IgD-negative memory B cell (primary cell): Measurements from ENCODE around the gene SEC61A1. TPM values are rescaled to one million over a fixed set of nuclear protein-coding genes. Genes with fewer than 3 reads are reported as not detected.

Experiments used
- H3K27ac Mint-ChIP-seq, 3 donors: one replicate each; pipeline ENCODE4 v1.8.0; 2020 to 2022; ENCODE audit warnings: mild to moderate bottlenecking in 3 of 3, mixed read lengths in 3 of 3, moderate library complexity in 1 of 3
- H3K27me3 Mint-ChIP-seq: one replicate; pipeline ENCODE4 v1.8.0; 2021; ENCODE audit warnings: mixed read lengths
- H3K36me3 Mint-ChIP-seq: one replicate; pipeline ENCODE4 v1.8.0; 2020; ENCODE audit warnings: mild to moderate bottlenecking, mixed read lengths
- H3K4me1 Mint-ChIP-seq, 3 donors: one replicate each; pipeline ENCODE4 v1.8.0; 2020 to 2022; ENCODE audit warnings: mixed read lengths in 3 of 3, mild to moderate bottlenecking in 1 of 3
- H3K4me3 Mint-ChIP-seq, 4 donors: one replicate each; pipeline ENCODE4 v1.8.0; 2020 to 2022; ENCODE audit warnings: mild to moderate bottlenecking in 4 of 4, mixed read lengths in 4 of 4, moderate library complexity in 3 of 4
- H3K9me3 Mint-ChIP-seq, 3 donors: one replicate each; pipeline ENCODE4 v1.8.0; 2020 to 2021; ENCODE audit warnings: mixed read lengths in 3 of 3, mild to moderate bottlenecking in 1 of 3
- polyA plus RNA-seq: library from polyadenylated mRNA; unstranded; fragments of 300-500 nt; fragmentation: Illumina TruSeq; gene quantifications from one replicate; pipeline ENCODE4 v1.2.3, GENCODE V29; 2021

Gene SEC61A1
- polyA plus RNA-seq, 1 donor from 2014 or later, result 79.2 TPM

- Mint-ChIP-seq H3K27me3 (no peaks in the 10 kb centered on the region), H3K4me3 (peak overlapping the region in 1 of 4 donors; percentile 44), H3K27ac (peak overlapping the region in 1 of 3 donors; percentile 35), H3K4me1 (peaks cover 0 to 5% (median 2%) of the 10 kb centered on the region in 3 donors), H3K9me3 (no peaks in the 10 kb centered on the region), H3K36me3 (peaks cover 4% of the 10 kb centered on the region)
Observed at GRCh38 chr3:128078875-128079274, 26.6 kb downstream of the SEC61A1 start.

DNA sequence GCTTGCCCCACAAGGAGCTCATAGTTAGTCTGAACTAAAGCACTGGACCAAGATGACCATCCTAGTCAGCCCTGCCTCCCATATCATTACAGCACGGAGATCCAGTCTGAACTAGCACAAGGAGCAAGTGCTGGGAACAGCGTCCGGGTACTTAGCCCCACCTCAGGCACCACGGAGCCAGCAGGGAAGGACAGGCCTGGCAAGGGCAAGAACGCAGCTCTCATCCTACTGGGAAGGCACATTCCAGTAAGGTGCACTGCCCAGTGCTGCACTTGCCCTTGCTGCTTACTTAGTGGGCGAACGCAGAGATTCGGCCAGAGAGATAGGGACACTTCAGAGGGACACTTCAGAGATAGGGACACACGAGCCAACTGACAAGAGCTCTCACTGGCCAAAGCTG, 27.6 kb downstream of the SEC61A1 start:
- H3K9me3 Mint-ChIP-seq, result no peaks in the 10 kb centered on the region
- H3K27ac Mint-ChIP-seq, result peak overlapping the region in 1 of 3 donors; percentile 35
- peak overlapping the region in 1 of 4 donors; percentile 44 for H3K4me3 Mint-ChIP-seq
- peaks cover 0 to 5% (median 2%) of the 10 kb centered on the region in 3 donors for H3K4me1 Mint-ChIP-seq
- peaks cover 4% of the 10 kb centered on the region for H3K36me3 Mint-ChIP-seq
- no peaks in the 10 kb centered on the region for H3K27me3 Mint-ChIP-seq

DNA sequence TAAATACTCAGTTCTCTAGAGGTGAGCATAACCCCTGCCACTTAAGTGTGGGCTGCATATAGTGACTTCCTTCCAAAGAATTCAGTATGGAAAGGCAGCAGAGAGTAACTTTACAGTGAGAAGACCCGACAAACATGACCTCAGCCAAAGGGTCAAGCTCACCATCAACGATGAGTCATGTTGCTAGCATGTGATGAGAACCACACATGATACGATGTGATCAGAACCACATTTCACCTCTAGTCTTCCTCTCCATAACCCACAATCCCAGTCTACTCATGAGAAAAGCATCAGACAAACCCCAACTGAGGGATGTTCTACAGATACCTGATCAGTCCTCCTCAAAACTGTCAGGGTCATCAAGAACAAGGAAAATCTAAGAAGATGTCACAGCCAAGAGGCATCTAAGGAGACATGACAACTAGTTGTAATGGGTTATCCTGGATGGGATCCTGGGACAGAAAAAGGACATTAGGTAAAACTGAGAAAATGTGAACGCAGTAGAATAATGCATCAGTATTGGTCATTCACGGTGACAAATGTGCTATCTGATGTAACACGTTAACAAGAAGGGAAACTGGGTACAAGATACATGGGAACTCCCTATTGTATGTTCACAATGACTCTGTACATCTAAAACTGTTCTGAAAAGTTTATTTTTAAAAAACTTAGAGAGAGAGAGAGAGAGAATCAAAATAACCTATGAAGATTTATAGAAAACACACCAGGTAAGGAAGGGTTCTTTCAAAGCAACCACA, 28.3 kb downstream of the SEC61A1 start:
- peaks cover 8% of the 10 kb centered on the region for H3K36me3 Mint-ChIP-seq
- H3K9me3 Mint-ChIP-seq, result no peaks in the 10 kb centered on the region
- no peak overlapping the region for H3K4me3 Mint-ChIP-seq
- H3K27me3 Mint-ChIP-seq, result no peaks in the 10 kb centered on the region
- H3K4me1 Mint-ChIP-seq, result peaks cover 0 to 4% (median 0%) of the 10 kb centered on the region in 3 donors
- no peak overlapping the region for H3K27ac Mint-ChIP-seq

DNA sequence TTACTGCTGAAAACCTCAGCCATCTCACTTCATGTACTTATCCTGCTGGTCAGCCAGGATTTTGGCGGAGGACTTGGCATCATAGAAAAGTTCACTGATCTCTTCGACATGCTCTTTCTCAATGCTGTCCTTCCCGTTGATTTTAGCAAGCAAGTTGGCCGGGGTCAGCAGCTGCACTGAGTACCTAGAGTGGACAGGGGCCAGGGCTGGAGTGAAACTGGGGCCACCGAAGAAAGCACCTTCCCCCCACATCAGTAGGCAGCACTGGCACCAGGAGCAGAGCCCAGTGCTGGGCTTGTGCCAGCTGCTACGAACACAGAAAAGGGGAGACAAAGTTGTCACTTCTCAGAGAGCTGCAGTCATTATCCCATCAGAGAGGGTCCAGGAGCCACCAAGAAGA, 29.0 kb downstream of the SEC61A1 start:
- H3K36me3 Mint-ChIP-seq, result peaks cover 9% of the 10 kb centered on the region
- no peak overlapping the region for H3K4me3 Mint-ChIP-seq
- H3K9me3 Mint-ChIP-seq, result no peaks in the 10 kb centered on the region
- no peaks in the 10 kb centered on the region for H3K27me3 Mint-ChIP-seq
- no peak overlapping the region for H3K27ac Mint-ChIP-seq
- peaks cover 0 to 2% (median 0%) of the 10 kb centered on the region in 3 donors for H3K4me1 Mint-ChIP-seq

DNA sequence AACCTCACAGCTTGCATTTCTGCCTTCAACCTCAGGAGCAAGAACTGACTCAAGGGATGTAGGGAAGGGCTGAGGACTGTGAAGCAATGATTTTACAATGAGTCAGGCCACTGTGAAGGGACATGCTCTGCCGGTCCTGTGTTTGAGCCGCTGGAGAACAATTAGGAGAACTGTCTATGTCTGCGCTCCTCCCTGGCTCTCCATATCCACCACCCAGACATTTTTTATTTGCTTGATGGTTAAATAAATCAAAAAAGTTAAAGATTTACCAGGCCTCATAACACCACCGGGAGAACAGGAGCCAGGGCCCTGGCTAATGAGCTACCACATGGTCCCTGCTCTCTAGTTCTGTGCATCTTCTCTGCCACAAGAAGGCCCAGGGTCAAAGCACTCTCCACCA, 29.6 kb downstream of the SEC61A1 start:
- H3K27ac Mint-ChIP-seq, result no peak overlapping the region
- H3K36me3 Mint-ChIP-seq, result peaks cover 9% of the 10 kb centered on the region
- no peak overlapping the region for H3K4me3 Mint-ChIP-seq
- no peaks in the 10 kb centered on the region for H3K27me3 Mint-ChIP-seq
- no peaks in the 10 kb centered on the region for H3K9me3 Mint-ChIP-seq
- peaks cover 0 to 2% (median 0%) of the 10 kb centered on the region in 3 donors for H3K4me1 Mint-ChIP-seq

DNA sequence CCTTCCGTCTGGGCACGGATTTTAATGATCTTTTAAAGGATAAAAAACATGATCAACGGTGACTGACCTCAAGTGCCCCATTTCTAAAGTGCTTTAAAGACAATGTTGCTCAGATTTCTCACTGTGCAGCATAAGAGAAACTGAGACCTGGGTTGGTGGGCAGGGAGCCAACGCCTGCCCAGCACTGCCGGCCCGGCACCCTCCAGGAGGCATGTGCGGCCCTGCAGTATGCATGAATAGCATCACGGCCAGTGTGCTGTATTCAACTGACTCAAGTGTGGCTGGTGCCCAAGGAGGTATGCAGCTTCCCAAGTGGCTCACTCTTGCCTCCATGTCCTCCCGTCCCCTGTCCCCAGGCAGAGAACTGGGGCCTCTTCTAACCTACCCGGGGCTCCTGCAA, 30.3 kb downstream of the SEC61A1 start:
- H3K9me3 Mint-ChIP-seq, result no peaks in the 10 kb centered on the region
- no peaks in the 10 kb centered on the region for H3K27me3 Mint-ChIP-seq
- peaks cover 9% of the 10 kb centered on the region for H3K36me3 Mint-ChIP-seq
- H3K27ac Mint-ChIP-seq, result no peak overlapping the region
- no peak overlapping the region for H3K4me3 Mint-ChIP-seq
- no peaks in the 10 kb centered on the region for H3K4me1 Mint-ChIP-seq

- Mint-ChIP-seq H3K36me3 (peaks cover 9% of the 10 kb centered on the region), H3K4me1 (no peaks in the 10 kb centered on the region), H3K4me3 (no peak overlapping the region), H3K27me3 (no peaks in the 10 kb centered on the region), H3K27ac (no peak overlapping the region), H3K9me3 (no peaks in the 10 kb centered on the region)
Observed at GRCh38 chr3:128083396-128083795, 31.2 kb downstream of the SEC61A1 start.

DNA sequence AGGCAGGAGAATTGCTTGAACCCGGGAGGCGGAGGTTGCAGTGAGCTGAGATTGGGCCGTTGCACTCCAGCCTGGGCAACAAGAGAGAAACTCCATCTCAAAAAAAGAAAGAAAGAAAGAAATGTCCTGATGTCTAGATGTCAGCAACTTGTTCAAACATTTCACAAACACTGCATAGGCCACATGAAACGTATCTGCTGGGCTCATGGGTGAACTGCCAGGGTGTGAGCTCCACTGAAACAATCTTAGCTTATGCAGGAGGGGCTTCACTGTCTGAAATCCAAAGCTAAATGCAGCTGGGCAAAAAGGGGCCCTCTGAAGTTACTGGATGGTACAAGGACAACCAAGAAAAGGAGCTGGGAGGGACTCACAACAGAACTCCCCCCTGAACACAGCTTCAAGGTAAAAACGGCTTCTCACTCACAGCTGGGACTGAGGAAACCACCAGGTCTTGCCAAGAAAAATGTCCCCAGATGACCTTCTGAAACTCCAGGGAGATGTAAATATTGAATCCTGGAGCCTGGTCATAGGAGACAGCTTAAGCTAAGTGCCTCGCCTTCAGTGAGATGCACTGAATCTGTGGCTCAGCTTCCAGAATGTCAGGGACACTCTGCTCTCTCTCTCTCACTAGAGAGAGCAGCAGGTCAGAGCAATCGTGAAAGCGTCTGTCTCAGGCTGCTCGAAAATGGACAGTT, 31.9 kb downstream of the SEC61A1 start:
- H3K36me3 Mint-ChIP-seq, result peaks cover 9% of the 10 kb centered on the region
- H3K4me1 Mint-ChIP-seq, result no peaks in the 10 kb centered on the region

DNA sequence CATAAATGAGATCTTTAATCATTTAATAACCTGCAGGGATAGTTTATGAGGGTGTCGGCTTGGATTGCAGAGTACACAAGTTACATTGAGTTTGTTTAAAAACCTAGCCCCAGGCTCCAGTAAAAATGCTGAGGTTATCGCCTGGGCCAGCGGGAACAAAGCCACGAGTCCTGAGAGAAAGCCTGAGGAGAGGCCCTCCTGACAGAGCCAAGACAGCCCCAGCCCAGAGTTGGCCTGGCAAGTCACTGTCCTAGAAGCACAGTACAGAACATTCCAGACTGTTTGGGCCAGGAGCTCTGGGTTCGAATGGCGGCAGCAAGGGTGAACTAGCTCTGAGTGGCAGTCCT, 32.4 kb downstream of the SEC61A1 start:
- Mint-ChIP-seq H3K4me1 (no peaks in the 10 kb centered on the region), H3K36me3 (peaks cover 9% of the 10 kb centered on the region), H3K27me3 (no peaks in the 10 kb centered on the region), H3K4me3 (no peak overlapping the region), H3K27ac (no peak overlapping the region), H3K9me3 (no peaks in the 10 kb centered on the region)

More for the DNA sequence above, 31.9 kb downstream of the SEC61A1 start:
- Mint-ChIP-seq H3K27me3 (no peaks in the 10 kb centered on the region), H3K27ac (no peak overlapping the region), H3K4me3 (no peak overlapping the region), H3K9me3 (no peaks in the 10 kb centered on the region)

DNA sequence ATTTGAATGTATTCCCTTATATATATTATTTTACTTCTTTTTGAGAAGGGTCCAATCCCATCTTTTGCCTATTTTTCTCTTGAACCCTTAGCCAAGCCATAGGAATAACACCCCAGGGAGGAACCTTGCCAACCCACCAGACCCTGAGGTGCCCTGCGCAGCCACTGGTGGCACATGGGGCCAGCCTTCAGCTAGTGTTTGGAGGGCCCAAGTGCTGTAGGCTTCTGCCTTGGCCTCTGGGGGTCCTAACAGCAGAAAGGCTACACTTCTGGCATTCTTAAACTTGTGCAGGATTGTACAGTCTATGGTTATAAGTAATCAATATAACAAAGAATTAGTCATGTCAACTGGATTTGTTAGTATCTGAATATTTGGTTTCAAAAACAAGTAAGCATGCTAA, 36.9 kb downstream of the SEC61A1 start:
- peaks cover 0 to 3% (median 0%) of the 10 kb centered on the region in 3 donors for H3K4me1 Mint-ChIP-seq
- no peak overlapping the region for H3K27ac Mint-ChIP-seq
- H3K36me3 Mint-ChIP-seq, result peaks cover 9% of the 10 kb centered on the region
- H3K4me3 Mint-ChIP-seq, result no peak overlapping the region
- no peaks in the 10 kb centered on the region for H3K27me3 Mint-ChIP-seq
- H3K9me3 Mint-ChIP-seq, result no peaks in the 10 kb centered on the region

DNA sequence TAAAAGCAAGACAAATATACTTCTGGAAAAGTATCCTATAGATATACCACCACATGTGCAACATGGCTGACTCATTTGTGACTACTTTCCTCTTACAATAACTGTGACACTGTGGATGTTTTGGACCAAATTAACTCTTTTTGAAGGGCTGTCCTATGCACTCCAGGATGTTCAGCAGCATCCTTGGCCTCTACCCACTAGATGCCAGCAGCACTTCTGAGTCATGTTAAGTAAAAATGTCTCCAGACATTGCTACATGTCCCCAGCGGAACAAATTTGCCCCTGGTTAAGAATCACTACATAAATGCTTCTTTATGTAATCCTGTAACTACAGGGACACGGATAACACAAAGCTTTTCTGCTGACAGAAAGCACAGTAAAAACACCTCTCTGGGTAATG, 39.3 kb downstream of the SEC61A1 start:
- Mint-ChIP-seq H3K4me3 (no peak overlapping the region), H3K27ac (no peak overlapping the region), H3K9me3 (no peaks in the 10 kb centered on the region), H3K4me1 (peaks cover 0 to 9% (median 3%) of the 10 kb centered on the region in 3 donors), H3K27me3 (no peaks in the 10 kb centered on the region), H3K36me3 (peaks cover 4% of the 10 kb centered on the region)

DNA sequence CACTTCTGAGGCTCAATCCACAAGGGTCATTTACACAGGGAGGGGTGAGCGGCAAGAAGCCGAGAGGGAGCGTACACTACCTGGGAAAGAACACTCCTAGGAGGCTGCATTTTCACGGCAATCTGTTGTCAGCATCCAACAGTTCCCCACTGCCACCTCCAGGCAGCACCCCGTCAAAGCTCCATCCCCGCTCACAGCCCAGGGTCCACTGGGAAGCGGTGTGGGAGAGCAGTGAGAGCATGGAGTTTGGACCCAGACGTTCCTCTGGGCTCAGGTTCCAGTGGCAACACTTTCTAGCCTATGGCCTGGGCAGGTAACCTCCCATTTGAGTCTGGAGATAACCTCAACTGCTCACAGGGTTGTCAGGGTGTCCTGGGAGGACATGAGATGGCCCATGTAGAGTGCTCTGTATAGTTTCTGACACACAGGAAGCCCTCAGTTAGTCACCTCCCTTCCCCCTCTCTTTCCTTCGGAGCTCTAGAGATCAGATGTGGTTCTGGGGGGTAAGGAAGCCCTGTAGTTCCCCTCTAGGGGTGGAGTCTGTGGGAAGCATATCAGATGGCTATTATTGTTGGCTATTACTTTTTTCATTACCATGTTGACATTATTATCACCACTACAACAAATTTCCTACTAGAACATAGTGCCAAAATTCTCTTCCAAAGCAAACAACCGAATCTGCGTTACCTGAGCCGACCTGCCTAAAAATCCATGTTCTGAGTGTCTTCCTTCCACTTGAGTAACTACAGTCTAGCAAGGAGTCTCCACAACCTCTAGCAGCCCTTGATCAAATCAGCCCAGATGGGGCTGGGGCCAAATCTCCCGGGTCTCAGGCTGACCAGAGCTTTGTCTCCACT, 42.3 kb downstream of the SEC61A1 start:
- Mint-ChIP-seq H3K27me3 (no peaks in the 10 kb centered on the region), H3K4me3 (no peak overlapping the region), H3K36me3 (peaks cover 9% of the 10 kb centered on the region), H3K4me1 (peaks cover 0 to 9% (median 3%) of the 10 kb centered on the region in 3 donors), H3K9me3 (no peaks in the 10 kb centered on the region), H3K27ac (no peak overlapping the region)

GRCh38 chr3:128095222-128095703, 43.0 kb downstream of the SEC61A1 start:
- Mint-ChIP-seq H3K4me3 (no peak overlapping the region), H3K27ac (no peak overlapping the region), H3K9me3 (no peaks in the 10 kb centered on the region), H3K36me3 (peaks cover 9% of the 10 kb centered on the region), H3K27me3 (no peaks in the 10 kb centered on the region), H3K4me1 (peaks cover 0 to 9% (median 3%) of the 10 kb centered on the region in 3 donors)

DNA sequence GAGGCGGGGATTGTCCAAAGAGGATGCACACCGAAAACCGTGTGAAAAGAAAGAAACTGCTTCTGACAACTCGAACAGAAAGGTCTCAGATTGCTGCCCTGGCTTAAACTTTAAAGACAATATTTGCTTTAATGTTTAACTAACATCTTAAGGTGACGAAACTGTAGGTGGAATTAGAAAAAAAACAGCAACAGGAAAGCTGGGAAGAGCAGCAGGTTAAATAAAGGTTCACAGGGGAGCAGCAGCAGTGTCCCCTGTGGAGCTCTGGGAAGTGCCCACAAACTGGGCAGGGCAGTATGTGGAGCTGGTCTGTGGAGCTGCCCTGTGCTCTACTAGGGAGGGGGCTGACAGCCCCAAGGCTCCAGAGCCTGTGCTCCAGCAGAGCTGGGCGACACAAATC, 46.0 kb downstream of the SEC61A1 start:
- no peaks in the 10 kb centered on the region for H3K9me3 Mint-ChIP-seq
- H3K4me1 Mint-ChIP-seq, result peaks cover 0 to 6% (median 3%) of the 10 kb centered on the region in 3 donors
- no peaks in the 10 kb centered on the region for H3K27me3 Mint-ChIP-seq
- peak overlapping the region in 1 of 3 donors; percentile 40 for H3K27ac Mint-ChIP-seq
- peaks cover 9% of the 10 kb centered on the region for H3K36me3 Mint-ChIP-seq
- no peak overlapping the region for H3K4me3 Mint-ChIP-seq

- peaks cover 0 to 5% (median 2%) of the 10 kb centered on the region in 3 donors for H3K4me1 Mint-ChIP-seq
- H3K4me3 Mint-ChIP-seq, result no peak overlapping the region
- peak overlapping the region in 1 of 3 donors; percentile 33 for H3K27ac Mint-ChIP-seq
- peaks cover 5% of the 10 kb centered on the region for H3K36me3 Mint-ChIP-seq
- no peaks in the 10 kb centered on the region for H3K27me3 Mint-ChIP-seq
- H3K9me3 Mint-ChIP-seq, result no peaks in the 10 kb centered on the region
Observed at GRCh38 chr3:128100161-128100560, 47.9 kb downstream of the SEC61A1 start.
